Muscle layer of duodenum (tissue), 2 donors: Measurements from ENCODE around the gene MYCBP2.

Experiments used
- H3K27ac ChIP-seq: one replicate; pipeline ENCODE4 v1.7.0; 2013; ENCODE audit warnings: mild to moderate bottlenecking, low read length
- H3K27me3 ChIP-seq: one replicate; pipeline ENCODE4 v1.7.0; 2013; ENCODE audit warnings: low read depth, mild to moderate bottlenecking, control low read depth, low read length
- H3K36me3 ChIP-seq, 2 donors: one replicate each; pipeline ENCODE4 v1.7.0; 2013; ENCODE audit warnings: low read length in 2 of 2, control low read depth in 1 of 2, mild to moderate bottlenecking in 1 of 2; ENCODE audit not compliant: insufficient read depth in 2 of 2, control insufficient read depth in 1 of 2
- H3K4me1 ChIP-seq, 2 donors: one replicate each; pipeline ENCODE4 v1.7.0; 2013; ENCODE audit warnings: low read length in 2 of 2, mild to moderate bottlenecking in 2 of 2, control low read depth in 1 of 2, moderate library complexity in 1 of 2; ENCODE audit not compliant: insufficient read depth in 2 of 2, control insufficient read depth in 1 of 2
- H3K4me3 ChIP-seq, 2 donors: one replicate each; pipeline ENCODE4 v1.7.0; 2013; ENCODE audit warnings: low read length in 2 of 2, low read depth in 1 of 2, mild to moderate bottlenecking in 1 of 2
- H3K9me3 ChIP-seq, 2 donors: one replicate each; pipeline ENCODE4 v1.7.0; 2013; ENCODE audit warnings: low read length in 2 of 2, control low read depth in 1 of 2, mild to moderate bottlenecking in 1 of 2; ENCODE audit not compliant: control insufficient read depth in 1 of 2
- donor health status: healthy.

The MYCBP2 gene

GRCh38 chr13:77337159-77337558 is 10.3 kb upstream of the MYCBP2 start:
- no peaks in the 10 kb centered on the region for H3K36me3 ChIP-seq
- H3K27ac ChIP-seq: no peak overlapping the region
- no peaks in the 10 kb centered on the region for H3K9me3 ChIP-seq
- no peak overlapping the region for H3K4me3 ChIP-seq
- no peaks in the 10 kb centered on the region for H3K27me3 ChIP-seq
- H3K4me1 ChIP-seq: no peaks in the 10 kb centered on the region

GRCh38 chr13:77335543-77335942 is 8.6 kb upstream of the MYCBP2 start:
- Histone ChIP-seq H3K27ac (no peak overlapping the region), H3K9me3 (no peaks in the 10 kb centered on the region), H3K27me3 (no peaks in the 10 kb centered on the region), H3K36me3 (no peaks in the 10 kb centered on the region), H3K4me1 (no peaks in the 10 kb centered on the region), H3K4me3 (no peak overlapping the region)

- Histone ChIP-seq H3K4me3 (no peak overlapping the region), H3K27me3 (no peaks in the 10 kb centered on the region), H3K4me1 (peaks cover 0 to 4% of the 10 kb centered on the region in 2 donors), H3K36me3 (no peaks in the 10 kb centered on the region), H3K27ac (no peak overlapping the region), H3K9me3 (no peaks in the 10 kb centered on the region)
Measured at GRCh38 chr13:77333594-77333993, 6.7 kb upstream of the MYCBP2 start.

- Histone ChIP-seq H3K36me3 (no peaks in the 10 kb centered on the region), H3K27me3 (no peaks in the 10 kb centered on the region), H3K4me1 (peaks cover 0 to 16% of the 10 kb centered on the region in 2 donors), H3K4me3 (no peak overlapping the region), H3K9me3 (no peaks in the 10 kb centered on the region), H3K27ac (no peak overlapping the region)
Measured at GRCh38 chr13:77331421-77331820, 4.5 kb upstream of the MYCBP2 start.

GRCh38 chr13:77329911-77330584 is 3.2 kb upstream of the MYCBP2 start:
- no peaks in the 10 kb centered on the region for H3K36me3 ChIP-seq
- H3K27ac ChIP-seq: peak overlapping the region; percentile 55
- no peaks in the 10 kb centered on the region for H3K27me3 ChIP-seq
- H3K4me1 ChIP-seq: peaks cover 0 to 16% of the 10 kb centered on the region in 2 donors
- H3K9me3 ChIP-seq: no peaks in the 10 kb centered on the region
- H3K4me3 ChIP-seq: peak overlapping the region; percentile 90 to 91

GRCh38 chr13:77329133-77329910 is 2.4 kb upstream of the MYCBP2 start:
- Histone ChIP-seq H3K36me3 (no peaks in the 10 kb centered on the region), H3K4me3 (peak overlapping the region; percentile 90 to 91), H3K9me3 (no peaks in the 10 kb centered on the region), H3K27me3 (no peaks in the 10 kb centered on the region), H3K27ac (peak overlapping the region; percentile 55), H3K4me1 (peaks cover under 1 to 23% of the 10 kb centered on the region in 2 donors)

- Histone ChIP-seq H3K9me3 (no peaks in the 10 kb centered on the region), H3K4me3 (peak overlapping the region; percentile 90 to 91), H3K27me3 (no peaks in the 10 kb centered on the region), H3K36me3 (no peaks in the 10 kb centered on the region), H3K4me1 (peaks cover 6 to 28% of the 10 kb centered on the region in 2 donors), H3K27ac (peak overlapping the region; percentile 55)
Measured at GRCh38 chr13:77328819-77329132, 1.9 kb upstream of the MYCBP2 start.

- Histone ChIP-seq H3K4me1 (peaks cover 11 to 37% of the 10 kb centered on the region in 2 donors), H3K9me3 (no peaks in the 10 kb centered on the region), H3K27ac (peak overlapping the region; percentile 79), H3K36me3 (no peaks in the 10 kb centered on the region), H3K27me3 (no peaks in the 10 kb centered on the region), H3K4me3 (peak overlapping the region; percentile 80 to 95)
Measured at GRCh38 chr13:77325371-77325980, 1.4 kb downstream of the MYCBP2 start.

- Histone ChIP-seq H3K27ac (no peak overlapping the region), H3K4me1 (peaks cover 11 to 42% of the 10 kb centered on the region in 2 donors), H3K4me3 (no peak overlapping the region), H3K36me3 (no peaks in the 10 kb centered on the region), H3K27me3 (no peaks in the 10 kb centered on the region), H3K9me3 (no peaks in the 10 kb centered on the region)
Measured at GRCh38 chr13:77323858-77324257, 3.0 kb downstream of the MYCBP2 start.

GRCh38 chr13:77319536-77319935 is 7.4 kb downstream of the MYCBP2 start:
- H3K27me3 ChIP-seq: no peaks in the 10 kb centered on the region
- H3K4me1 ChIP-seq: peaks cover 11 to 23% of the 10 kb centered on the region in 2 donors
- H3K4me3 ChIP-seq: no peak overlapping the region
- H3K27ac ChIP-seq: no peak overlapping the region
- H3K36me3 ChIP-seq: no peaks in the 10 kb centered on the region
- no peaks in the 10 kb centered on the region for H3K9me3 ChIP-seq

- no peak overlapping the region for H3K27ac ChIP-seq
- H3K36me3 ChIP-seq: no peaks in the 10 kb centered on the region
- no peak overlapping the region for H3K4me3 ChIP-seq
- peaks cover 4 to 15% of the 10 kb centered on the region in 2 donors for H3K4me1 ChIP-seq
- H3K9me3 ChIP-seq: no peaks in the 10 kb centered on the region
- no peaks in the 10 kb centered on the region for H3K27me3 ChIP-seq
Measured at GRCh38 chr13:77318741-77319140, 8.2 kb downstream of the MYCBP2 start.
